ENCODE results near the gene ZDHHC14.

DNA sequence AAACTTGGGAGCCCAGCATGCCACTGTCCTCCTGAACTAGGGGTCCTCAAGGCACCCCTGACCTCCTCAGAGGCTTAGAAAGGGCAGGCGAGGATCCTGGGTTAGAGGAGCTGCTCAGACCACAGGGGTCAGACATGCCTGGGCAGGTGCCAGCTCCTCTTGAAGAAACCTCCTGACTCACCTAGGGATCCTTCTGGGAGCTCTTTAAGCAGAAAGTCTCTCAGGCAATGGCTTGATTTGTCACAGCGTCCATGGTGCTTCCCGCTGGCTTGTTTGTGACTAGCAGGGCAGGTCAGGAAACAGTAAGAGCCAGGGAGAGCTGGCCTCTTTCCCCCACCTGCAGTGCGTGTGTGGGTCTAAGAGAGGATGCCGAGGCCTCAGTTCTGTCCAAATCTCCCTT is 267.6 kb downstream of the ZDHHC14 start:
- TF ChIP-seq, protein P1, sequence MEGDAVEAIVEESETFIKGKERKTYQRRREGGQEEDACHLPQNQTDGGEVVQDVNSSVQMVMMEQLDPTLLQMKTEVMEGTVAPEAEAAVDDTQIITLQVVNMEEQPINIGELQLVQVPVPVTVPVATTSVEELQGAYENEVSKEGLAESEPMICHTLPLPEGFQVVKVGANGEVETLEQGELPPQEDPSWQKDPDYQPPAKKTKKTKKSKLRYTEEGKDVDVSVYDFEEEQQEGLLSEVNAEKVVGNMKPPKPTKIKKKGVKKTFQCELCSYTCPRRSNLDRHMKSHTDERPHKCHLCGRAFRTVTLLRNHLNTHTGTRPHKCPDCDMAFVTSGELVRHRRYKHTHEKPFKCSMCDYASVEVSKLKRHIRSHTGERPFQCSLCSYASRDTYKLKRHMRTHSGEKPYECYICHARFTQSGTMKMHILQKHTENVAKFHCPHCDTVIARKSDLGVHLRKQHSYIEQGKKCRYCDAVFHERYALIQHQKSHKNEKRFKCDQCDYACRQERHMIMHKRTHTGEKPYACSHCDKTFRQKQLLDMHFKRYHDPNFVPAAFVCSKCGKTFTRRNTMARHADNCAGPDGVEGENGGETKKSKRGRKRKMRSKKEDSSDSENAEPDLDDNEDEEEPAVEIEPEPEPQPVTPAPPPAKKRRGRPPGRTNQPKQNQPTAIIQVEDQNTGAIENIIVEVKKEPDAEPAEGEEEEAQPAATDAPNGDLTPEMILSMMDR (IDR thresholded peaks at IDR 0.05) = no peak
- TF ChIP-seq POLR2A (IDR thresholded peaks at IDR 0.05) = no peak

Measured in body of pancreas (tissue), 4 donors.